ENCODE results near the gene FAM229B.
"Not testable (repeated sequence)": the region's sequence is repeated elsewhere in the genome, so short reads cannot be mapped to it uniquely, and the experiment has no call there.

Gene FAM229B

DNA sequence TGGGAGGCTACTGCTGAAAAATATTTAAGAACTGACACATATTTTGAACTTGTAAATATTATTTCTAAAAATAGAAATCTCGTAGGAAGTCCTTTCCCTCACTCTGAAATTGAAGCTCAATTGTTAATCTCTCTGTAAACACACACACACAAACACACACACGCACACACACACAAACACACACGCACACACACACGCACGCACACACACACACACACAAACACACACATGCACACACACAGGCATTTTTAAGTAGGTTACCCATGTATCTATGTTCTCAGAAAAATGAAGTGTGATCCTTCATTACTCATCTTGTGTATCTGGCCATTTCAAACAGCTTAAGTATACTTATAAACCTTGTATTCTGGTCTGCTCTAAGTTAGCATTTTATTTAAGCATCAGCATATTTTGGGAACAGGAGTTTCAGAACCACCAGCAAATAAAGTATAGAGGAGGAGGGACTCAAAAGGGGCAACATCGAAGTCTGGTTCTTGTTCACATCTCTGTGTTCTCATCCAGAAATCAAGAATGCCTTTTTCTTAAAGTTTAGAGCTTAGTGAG is 21.9 kb upstream of the FAM229B start:
- no peak for DNase-seq (ENCODE audit: low read depth in 2 of 2)

GRCh38 chr6:112066606-112067005 is 20.8 kb upstream of the FAM229B start:
- no peak for DNase-seq (ENCODE audit: low read depth in 2 of 2)

DNA sequence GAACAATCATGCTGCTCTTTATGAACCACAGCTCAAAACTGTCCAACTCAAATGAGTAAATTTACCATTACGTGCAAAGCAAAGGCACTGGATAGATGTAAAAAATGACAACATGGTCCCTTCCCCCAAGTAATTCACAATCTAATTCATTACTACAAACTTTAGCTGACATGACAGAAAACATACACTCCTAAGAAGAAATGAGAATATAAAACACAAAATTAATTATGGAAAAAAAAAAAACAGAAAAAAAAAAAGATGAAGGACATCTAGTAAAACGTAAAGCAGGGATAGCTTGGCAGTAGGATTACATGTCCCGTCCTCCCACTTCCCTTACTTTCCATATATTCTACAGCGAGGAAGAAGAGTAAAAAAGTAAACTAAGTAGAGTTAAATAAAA is 5.8 kb upstream of the FAM229B start:
- no peak for DNase-seq (ENCODE audit: low read depth in 2 of 2)

GRCh38 chr6:112085286-112086065 is 1.9 kb upstream of the FAM229B start:
- DNase-seq (ENCODE audit: low read depth in 2 of 2): no peak

GRCh38 chr6:112086744-112087135 is 651 bp upstream of the FAM229B start:
- no peak for DNase-seq (ENCODE audit: low read depth in 2 of 2)

DNA sequence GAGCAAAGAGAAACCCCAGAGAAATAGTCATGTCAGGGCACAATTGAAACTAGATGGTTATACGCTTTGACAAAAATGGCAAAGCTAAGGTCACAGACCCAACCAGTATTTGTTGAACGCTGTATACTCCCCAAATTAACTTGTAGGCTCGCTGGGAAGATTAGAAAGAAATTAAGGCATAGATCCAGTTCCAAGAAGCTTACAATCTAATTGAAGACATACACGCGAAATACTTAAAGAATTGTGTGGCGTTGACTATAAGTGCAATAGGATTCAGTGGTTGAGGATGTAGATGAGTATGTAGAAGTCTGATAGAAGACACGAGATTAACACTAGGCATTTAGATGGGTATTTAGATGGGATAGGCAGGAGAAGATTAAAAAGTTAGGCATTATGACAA is 525 bp downstream of the FAM229B start:
- DNase-seq (ENCODE audit: low read depth in 2 of 2): no peak

GRCh38 chr6:112096901-112097300 is 9.5 kb downstream of the FAM229B start:
- DNase-seq (ENCODE audit: low read depth in 2 of 2): no peak

DNA sequence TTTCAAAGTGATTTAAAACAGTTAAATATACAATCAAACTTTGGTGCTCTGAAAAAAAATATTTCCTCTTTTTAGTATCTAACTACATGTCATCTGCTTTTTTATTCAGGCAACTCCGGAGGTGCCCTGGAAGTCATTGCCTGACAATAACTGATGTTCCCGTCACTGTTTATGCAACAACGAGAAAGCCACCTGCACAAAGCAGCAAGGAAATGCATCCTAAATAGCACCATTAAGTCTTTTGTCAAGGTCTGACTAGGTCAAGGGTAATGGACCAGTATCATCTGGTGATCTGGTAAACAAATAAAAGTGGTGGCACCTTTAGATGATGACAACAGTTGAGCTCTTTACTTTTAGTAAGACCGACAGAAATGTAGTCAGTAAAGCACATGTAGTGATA is 13.2 kb downstream of the FAM229B start:
- no peak for DNase-seq (ENCODE audit: low read depth in 2 of 2)

DNA sequence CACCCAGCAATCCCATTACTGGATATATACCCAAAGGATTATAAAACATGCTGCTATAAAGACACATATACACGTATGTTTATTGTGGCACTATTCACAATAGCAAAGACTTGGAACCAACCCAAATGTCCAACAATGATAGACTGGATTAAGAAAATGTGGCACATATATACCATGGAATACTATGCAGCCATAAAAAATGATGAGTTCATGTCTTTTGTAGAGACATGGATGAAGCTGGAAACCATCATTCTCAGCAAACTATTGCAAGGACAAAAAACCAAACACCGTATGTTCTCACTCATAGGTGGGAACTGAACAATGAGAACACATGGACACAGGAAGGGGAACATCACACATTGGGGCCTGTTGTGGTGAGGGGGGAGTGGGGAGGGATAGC is 18.6 kb downstream of the FAM229B start:
- not testable (repeated sequence) for DNase-seq (ENCODE audit: low read depth in 2 of 2)

- no peak for DNase-seq (ENCODE audit: low read depth in 2 of 2)
Observed at GRCh38 chr6:112106562-112106961, 19.2 kb downstream of the FAM229B start.

DNA sequence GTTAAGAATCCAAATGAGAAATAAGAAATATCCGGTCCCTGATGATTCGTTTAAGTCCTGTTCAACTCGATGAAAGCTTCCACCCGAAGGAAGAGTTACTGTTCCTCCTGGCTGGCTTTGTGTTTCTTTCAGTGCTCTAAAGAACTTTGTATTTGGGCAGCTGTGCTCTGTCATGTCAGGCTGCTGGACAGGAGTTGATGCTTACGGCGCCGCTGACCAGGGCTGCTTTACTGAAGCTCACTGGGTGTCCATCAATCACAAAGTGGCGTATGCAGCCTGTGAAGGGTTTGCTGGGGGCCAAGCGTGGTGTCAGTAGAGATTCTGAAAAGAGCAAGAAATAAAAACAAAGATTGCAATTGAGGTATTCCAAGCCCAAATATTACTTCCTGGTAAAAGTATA is 21.9 kb downstream of the FAM229B start:
- DNase-seq (ENCODE audit: low read depth in 2 of 2): no peak

DNA sequence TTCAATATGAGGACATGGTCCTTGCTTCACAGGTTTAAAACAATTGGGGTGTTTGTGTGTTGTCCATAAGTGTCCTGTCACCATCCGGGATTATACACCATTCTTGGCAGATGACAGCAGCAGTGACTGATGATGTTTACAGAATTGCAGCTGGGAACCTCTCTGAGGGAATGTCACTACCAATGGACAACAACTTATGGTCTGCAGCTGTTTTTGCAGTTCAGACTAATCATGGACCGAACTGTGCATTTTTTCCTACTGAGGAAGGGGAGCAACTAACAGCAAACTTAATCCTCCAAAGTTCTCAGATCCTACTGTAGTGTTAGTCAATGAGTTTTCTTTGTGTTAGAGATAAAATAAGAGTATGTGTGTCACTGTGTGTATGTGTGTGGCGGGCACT is 26.0 kb downstream of the FAM229B start:
- DNase-seq (ENCODE audit: low read depth in 2 of 2): no peak

DNA sequence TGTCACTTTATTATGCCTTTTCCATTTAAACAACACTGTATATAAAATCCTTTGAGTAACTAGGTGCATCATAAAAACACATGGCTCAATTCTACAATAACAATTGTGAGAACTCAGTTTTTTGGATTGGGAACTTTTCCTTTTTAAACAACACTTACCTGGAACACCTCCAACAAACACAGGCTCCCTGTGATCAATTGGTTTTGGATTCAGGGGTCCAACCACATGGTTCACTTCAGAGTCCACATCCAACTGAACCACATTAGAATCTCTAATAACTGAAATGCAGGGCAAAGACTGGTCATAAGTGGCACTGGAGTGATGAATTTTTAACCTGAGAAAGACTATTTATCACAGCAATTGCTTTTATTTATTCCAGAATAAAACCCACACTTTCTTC is 26.5 kb downstream of the FAM229B start:
- DNase-seq (ENCODE audit: low read depth in 2 of 2): no peak

DNA sequence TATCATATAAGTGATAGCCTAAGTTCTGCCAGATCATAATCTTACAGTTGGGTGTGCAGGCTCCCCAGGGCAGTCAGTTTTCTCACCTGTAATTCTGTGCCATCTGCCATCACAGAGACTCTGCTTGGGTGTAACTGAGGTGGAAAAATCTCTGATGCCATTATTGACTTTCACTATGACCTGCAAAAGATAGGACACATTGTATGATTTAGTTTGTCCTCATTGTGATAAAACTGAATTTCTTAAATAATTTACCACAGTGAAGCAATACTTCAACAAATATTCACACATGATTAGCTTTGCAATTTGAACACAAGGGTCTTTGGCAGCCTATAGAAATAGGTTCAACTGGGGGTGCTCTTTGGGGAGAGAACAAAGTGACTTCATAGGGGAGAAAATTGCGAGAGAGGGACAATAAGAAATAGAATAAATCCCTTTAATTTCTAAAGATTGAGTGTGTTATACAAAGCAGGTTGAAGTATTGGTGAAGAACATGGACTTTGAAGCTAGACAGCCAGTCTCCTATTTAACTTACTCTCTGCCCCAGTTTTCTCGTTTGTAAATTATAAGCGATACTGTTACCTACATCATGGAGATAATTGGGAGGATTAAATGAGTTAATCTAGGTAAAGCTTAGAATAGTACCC is 27.3 kb downstream of the FAM229B start:
- no peak for DNase-seq (ENCODE audit: low read depth in 2 of 2)

DNA sequence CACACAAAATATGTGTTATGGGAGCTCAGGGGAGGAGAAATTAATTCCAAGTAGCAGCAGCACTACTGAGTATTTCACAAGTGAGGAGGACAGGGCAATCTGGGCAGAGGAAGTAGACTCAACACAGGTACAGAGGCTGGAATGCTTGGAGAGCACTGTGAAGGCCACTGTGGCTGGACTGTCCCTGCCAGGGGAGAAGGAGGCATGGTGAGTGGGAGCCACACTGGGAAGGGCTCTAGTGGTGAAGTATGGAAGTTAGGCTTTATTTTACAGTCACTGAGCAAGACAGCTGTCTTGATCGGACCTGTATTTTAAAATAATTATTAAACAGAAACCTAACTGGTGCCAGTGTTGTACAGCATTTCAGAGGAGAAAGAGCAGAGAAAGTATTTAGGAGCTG is 28.8 kb downstream of the FAM229B start:
- no peak for DNase-seq (ENCODE audit: low read depth in 2 of 2)

- DNase-seq (ENCODE audit: low read depth in 2 of 2): no peak
Observed at GRCh38 chr6:112117554-112117953, 30.2 kb downstream of the FAM229B start.

DNA sequence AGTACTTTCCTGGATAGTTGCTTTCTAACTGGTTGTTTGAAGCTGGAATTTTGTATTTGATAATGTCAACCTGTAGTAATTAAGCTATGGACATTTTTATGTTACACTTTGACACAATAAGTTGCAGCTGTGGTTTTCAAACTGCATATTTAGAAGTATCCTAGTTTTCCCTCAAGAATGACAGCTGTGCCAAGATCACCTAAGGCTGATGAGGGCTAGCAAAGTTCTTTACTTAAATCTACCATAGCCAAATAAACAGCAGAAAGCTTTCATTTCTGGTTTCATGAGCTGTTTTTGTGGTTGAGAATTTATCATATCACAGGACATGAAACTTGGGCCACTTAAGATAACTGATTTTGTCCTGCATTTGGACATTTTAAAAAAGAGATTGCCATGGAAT is 30.6 kb downstream of the FAM229B start:
- DNase-seq (ENCODE audit: low read depth in 2 of 2): no peak

GRCh38 chr6:112122756-112123155 is 35.4 kb downstream of the FAM229B start:
- no peak for DNase-seq (ENCODE audit: low read depth in 2 of 2)

- no peak for DNase-seq (ENCODE audit: low read depth in 2 of 2)
Observed at GRCh38 chr6:112123982-112124381, 36.6 kb downstream of the FAM229B start.

DNA sequence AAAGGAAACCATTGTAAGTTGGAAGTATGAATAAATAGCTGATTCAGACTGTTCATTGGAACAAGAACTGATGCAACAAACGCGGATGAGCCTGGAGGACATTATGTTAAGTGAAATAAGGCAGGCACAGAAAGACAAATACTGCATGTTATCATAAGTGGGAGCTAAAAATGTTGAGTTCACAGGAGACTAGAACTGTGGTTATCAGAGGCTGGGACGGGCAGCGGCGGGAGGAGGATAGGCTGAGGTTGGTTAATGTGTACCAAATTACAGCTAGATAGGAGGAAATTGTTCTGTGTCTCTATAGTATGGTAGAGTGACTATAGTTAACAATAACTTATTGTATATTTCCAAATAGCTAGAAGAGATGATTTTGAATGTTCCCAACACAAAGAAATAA is 40.8 kb downstream of the FAM229B start:
- DNase-seq (ENCODE audit: low read depth in 2 of 2): no peak

GRCh38 chr6:112130878-112131277 is 43.5 kb downstream of the FAM229B start:
- no peak for DNase-seq (ENCODE audit: low read depth in 2 of 2)

- DNase-seq (ENCODE audit: low read depth in 2 of 2): no peak
Observed at GRCh38 chr6:112139052-112139451, 51.7 kb downstream of the FAM229B start.

- no peak for DNase-seq (ENCODE audit: low read depth in 2 of 2)
Observed at GRCh38 chr6:112141707-112142106, 54.3 kb downstream of the FAM229B start.

Measured in stimulated activated CD8-positive, alpha-beta memory T cell treated with anti-CD3 and anti-CD28 coated beads, Interleukin-15, amount 100 ng/mL, for 4 hours (primary cell).